Measurements from ENCODE around the gene CEACAM3. TPM values are rescaled to one million over a fixed set of nuclear protein-coding genes. Genes with fewer than 3 reads are reported as not detected.

Gene CEACAM3
- total and polyA plus RNA-seq, 2 donors (not counting 1 experiment from before 2014, with no cell fraction given): not detected

DNA sequence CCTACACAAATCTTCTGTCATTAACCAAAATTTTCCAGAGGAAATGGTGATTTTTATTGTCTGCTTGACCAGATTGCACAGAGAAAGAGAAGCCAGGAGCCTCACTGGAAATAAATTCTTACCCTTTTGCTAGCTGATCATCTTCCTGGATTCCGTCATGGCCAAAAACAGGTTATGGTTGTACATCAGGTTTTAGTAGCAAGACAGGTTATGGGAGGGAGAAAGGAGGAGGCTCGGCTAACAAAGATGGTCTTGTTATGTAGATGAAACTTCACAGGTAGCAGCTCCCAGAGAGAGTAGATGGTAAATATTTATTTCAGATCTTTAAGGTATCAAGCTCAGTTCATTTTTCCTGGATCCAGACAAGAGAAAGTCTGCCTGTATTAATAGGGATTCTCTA, 19.7 kb upstream of the CEACAM3 start:
- Histone ChIP-seq H3K4me2 (ENCODE audit: extremely low read depth, insufficient read depth, low read length) (no peak overlapping the region), H3K9ac (ENCODE audit: insufficient read depth, low read length) (no peak overlapping the region), H4K20me1 (ENCODE audit: control insufficient read depth, extremely low read depth, insufficient read depth, low read length) (no peaks in the 10 kb centered on the region), H2AFZ (ENCODE audit: low read length) (no peak overlapping the region), H3K27ac (ENCODE audit: insufficient read depth, low read length) (no peak overlapping the region), H3K36me3 (ENCODE audit: control insufficient read depth, insufficient read depth, low read length) (no peaks in the 10 kb centered on the region), H3K79me2 (ENCODE audit: control insufficient read depth, insufficient read depth, low read length) (no peaks in the 10 kb centered on the region), H3K4me3 (replicated peaks in 1 of 4; ENCODE audit: control extremely low read depth in 1 of 4, insufficient read depth in 1 of 4, low read depth in 3 of 4, low read length in 4 of 4) (no peak overlapping the region), H3K9me3 (ENCODE audit: control insufficient read depth, insufficient read depth, low read depth, low read length) (no peaks in the 10 kb centered on the region), H3K27me3 (ENCODE audit: control insufficient read depth, insufficient read depth, low read length) (no peaks in the 10 kb centered on the region), H3K4me1 (ENCODE audit: control insufficient read depth, extremely low read depth, insufficient read depth, low read length) (no peaks in the 10 kb centered on the region)
- DNase-seq (ENCODE audit: low read depth in 2 of 2): no peak
- TF ChIP-seq, protein P1, sequence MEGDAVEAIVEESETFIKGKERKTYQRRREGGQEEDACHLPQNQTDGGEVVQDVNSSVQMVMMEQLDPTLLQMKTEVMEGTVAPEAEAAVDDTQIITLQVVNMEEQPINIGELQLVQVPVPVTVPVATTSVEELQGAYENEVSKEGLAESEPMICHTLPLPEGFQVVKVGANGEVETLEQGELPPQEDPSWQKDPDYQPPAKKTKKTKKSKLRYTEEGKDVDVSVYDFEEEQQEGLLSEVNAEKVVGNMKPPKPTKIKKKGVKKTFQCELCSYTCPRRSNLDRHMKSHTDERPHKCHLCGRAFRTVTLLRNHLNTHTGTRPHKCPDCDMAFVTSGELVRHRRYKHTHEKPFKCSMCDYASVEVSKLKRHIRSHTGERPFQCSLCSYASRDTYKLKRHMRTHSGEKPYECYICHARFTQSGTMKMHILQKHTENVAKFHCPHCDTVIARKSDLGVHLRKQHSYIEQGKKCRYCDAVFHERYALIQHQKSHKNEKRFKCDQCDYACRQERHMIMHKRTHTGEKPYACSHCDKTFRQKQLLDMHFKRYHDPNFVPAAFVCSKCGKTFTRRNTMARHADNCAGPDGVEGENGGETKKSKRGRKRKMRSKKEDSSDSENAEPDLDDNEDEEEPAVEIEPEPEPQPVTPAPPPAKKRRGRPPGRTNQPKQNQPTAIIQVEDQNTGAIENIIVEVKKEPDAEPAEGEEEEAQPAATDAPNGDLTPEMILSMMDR (conservative IDR thresholded peaks at IDR 0.05 in 1 of 2, IDR thresholded peaks at IDR 0.05 in 1 of 2; ENCODE audit: low read depth in 1 of 2, low read length in 2 of 2): no peak
- TF ChIP-seq EZH2 (IDR thresholded peaks at IDR 0.05; ENCODE audit: low read length, missing control alignments): no peak

DNA sequence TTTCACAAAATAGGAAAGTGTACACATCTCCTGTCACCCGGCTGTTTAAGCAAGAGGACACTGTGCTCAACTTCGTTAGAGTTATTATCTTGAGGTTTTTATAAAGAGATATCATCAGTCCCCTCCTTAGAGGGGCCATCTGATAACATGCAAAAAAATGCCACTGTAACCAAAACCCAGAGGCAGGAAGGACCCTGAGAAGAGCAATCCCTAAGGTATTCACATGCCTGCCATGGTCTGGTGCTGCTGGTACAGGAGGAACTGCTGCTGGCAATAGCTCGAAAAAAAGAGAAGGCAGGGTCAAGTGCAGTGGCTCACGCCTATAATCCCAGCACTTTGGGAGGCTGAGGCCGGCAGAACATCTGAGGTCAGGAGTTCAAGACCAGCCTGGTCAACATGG, 12.8 kb upstream of the CEACAM3 start:
- DNase-seq (ENCODE audit: low read depth in 2 of 2): no peak
- TF ChIP-seq, protein P1 (conservative IDR thresholded peaks at IDR 0.05 in 1 of 2, IDR thresholded peaks at IDR 0.05 in 1 of 2; ENCODE audit: low read depth in 1 of 2, low read length in 2 of 2): no peak
- no peak for TF ChIP-seq EZH2 (IDR thresholded peaks at IDR 0.05; ENCODE audit: low read length, missing control alignments)
- H3K27me3 ChIP-seq (ENCODE audit: control insufficient read depth, insufficient read depth, low read length): peaks cover 5% of the 10 kb centered on the region
- no peaks in the 10 kb centered on the region for H4K20me1 ChIP-seq (ENCODE audit: control insufficient read depth, extremely low read depth, insufficient read depth, low read length)
- H2AFZ ChIP-seq (ENCODE audit: low read length): no peak overlapping the region
- no peak overlapping the region for H3K27ac ChIP-seq (ENCODE audit: insufficient read depth, low read length)
- H3K4me3 ChIP-seq (replicated peaks in 1 of 4; ENCODE audit: control extremely low read depth in 1 of 4, insufficient read depth in 1 of 4, low read depth in 3 of 4, low read length in 4 of 4): no peak overlapping the region
- H3K9me3 ChIP-seq (ENCODE audit: control insufficient read depth, insufficient read depth, low read depth, low read length): no peaks in the 10 kb centered on the region
- no peak overlapping the region for H3K4me2 ChIP-seq (ENCODE audit: extremely low read depth, insufficient read depth, low read length)
- H3K4me1 ChIP-seq (ENCODE audit: control insufficient read depth, extremely low read depth, insufficient read depth, low read length): no peaks in the 10 kb centered on the region
- H3K9ac ChIP-seq (ENCODE audit: insufficient read depth, low read length): no peak overlapping the region
- no peaks in the 10 kb centered on the region for H3K79me2 ChIP-seq (ENCODE audit: control insufficient read depth, insufficient read depth, low read length)
- H3K36me3 ChIP-seq (ENCODE audit: control insufficient read depth, insufficient read depth, low read length): no peaks in the 10 kb centered on the region

DNA sequence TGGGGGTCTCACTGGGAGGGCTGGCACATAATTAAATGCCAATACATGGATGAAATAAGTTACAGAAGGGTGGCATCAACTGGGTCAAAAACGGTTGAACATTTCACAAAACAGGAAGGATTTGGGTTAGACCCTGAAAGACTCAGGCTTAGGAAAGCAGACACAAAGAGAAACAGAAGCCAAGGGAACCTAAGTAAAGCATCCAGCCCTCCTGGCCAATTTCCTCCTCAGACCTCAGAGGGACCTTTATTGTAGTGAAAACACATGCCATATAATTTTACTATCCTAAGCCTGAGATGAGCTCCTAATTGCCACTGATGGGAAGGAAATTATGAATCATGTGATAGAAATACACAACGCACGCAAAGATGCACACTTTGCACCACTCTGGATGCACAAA, 12.1 kb upstream of the CEACAM3 start:
- peaks cover 5% of the 10 kb centered on the region for H3K27me3 ChIP-seq (ENCODE audit: control insufficient read depth, insufficient read depth, low read length)

More for the DNA sequence above, 12.1 kb upstream of the CEACAM3 start:
- TF ChIP-seq, protein P1 (conservative IDR thresholded peaks at IDR 0.05 in 1 of 2, IDR thresholded peaks at IDR 0.05 in 1 of 2; ENCODE audit: low read depth in 1 of 2, low read length in 2 of 2): no peak
- no peaks in the 10 kb centered on the region for H3K9me3 ChIP-seq (ENCODE audit: control insufficient read depth, insufficient read depth, low read depth, low read length)
- no peaks in the 10 kb centered on the region for H4K20me1 ChIP-seq (ENCODE audit: control insufficient read depth, extremely low read depth, insufficient read depth, low read length)
- no peak for DNase-seq (ENCODE audit: low read depth in 2 of 2)
- no peaks in the 10 kb centered on the region for H3K79me2 ChIP-seq (ENCODE audit: control insufficient read depth, insufficient read depth, low read length)
- no peak overlapping the region for H3K27ac ChIP-seq (ENCODE audit: insufficient read depth, low read length)
- H3K4me1 ChIP-seq (ENCODE audit: control insufficient read depth, extremely low read depth, insufficient read depth, low read length): no peaks in the 10 kb centered on the region
- H3K9ac ChIP-seq (ENCODE audit: insufficient read depth, low read length): no peak overlapping the region
- H2AFZ ChIP-seq (ENCODE audit: low read length): no peak overlapping the region
- no peak overlapping the region for H3K4me3 ChIP-seq (replicated peaks in 1 of 4; ENCODE audit: control extremely low read depth in 1 of 4, insufficient read depth in 1 of 4, low read depth in 3 of 4, low read length in 4 of 4)
- no peak overlapping the region for H3K4me2 ChIP-seq (ENCODE audit: extremely low read depth, insufficient read depth, low read length)
- no peaks in the 10 kb centered on the region for H3K36me3 ChIP-seq (ENCODE audit: control insufficient read depth, insufficient read depth, low read length)
